Parathyroid adenoma (tissue), 2 donors: ENCODE measurements around the gene SPAG6.

Experiments
- H2AFZ ChIP-seq: fragments of 300-600 bp; sonication (generic); one replicate; pipeline ENCODE4 v1.7.0; 2017; ENCODE audit warnings: antibody characterized with exemption, mild to moderate bottlenecking
- H3K27ac ChIP-seq: fragments of 300-600 bp; sonication (generic); one replicate; pipeline ENCODE4 v1.7.0; 2017
- H3K27me3 ChIP-seq: fragments of 300-600 bp; sonication (generic); one replicate; pipeline ENCODE4 v1.7.0; 2017; ENCODE audit warnings: low read length; ENCODE audit not compliant: control insufficient read depth, insufficient read depth
- H3K36me3 ChIP-seq: fragments of 300-600 bp; sonication (generic); one replicate; pipeline ENCODE4 v1.7.0; 2017; ENCODE audit warnings: low read length; ENCODE audit not compliant: control insufficient read depth, insufficient read depth
- H3K4me1 ChIP-seq: fragments of 300-600 bp; sonication (generic); one replicate; pipeline ENCODE4 v1.7.0; 2017; ENCODE audit warnings: control low read depth
- H3K4me2 ChIP-seq: fragments of 300-600 bp; sonication (generic); one replicate; pipeline ENCODE4 v1.7.0; 2017; ENCODE audit warnings: low read length
- H3K4me3 ChIP-seq: fragments of 300-600 bp; sonication (generic); one replicate; pipeline ENCODE4 v1.7.0; 2017; ENCODE audit warnings: low read depth, low read length
- H3K79me2 ChIP-seq: fragments of 300-600 bp; sonication (generic); one replicate; pipeline ENCODE4 v1.7.0; 2017; ENCODE audit warnings: control low read depth
- H3K9ac ChIP-seq: fragments of 300-600 bp; sonication (generic); one replicate; pipeline ENCODE4 v1.7.0; 2017; ENCODE audit warnings: mild to moderate bottlenecking
- H3K9me3 ChIP-seq: fragments of 300-600 bp; sonication (generic); one replicate; pipeline ENCODE4 v1.7.0; 2017; ENCODE audit warnings: low read length; ENCODE audit not compliant: control insufficient read depth
- TF ChIP-seq, protein P1 (sequence below): fragments of 300-600 bp; sonication (generic); IDR thresholded peaks from one replicate; pipeline ENCODE4 v1.7.0; 2017; ENCODE audit warnings: antibody characterized with exemption, mild to moderate bottlenecking
- donor health status: primary hyperparathyroidism.

SPAG6 gene

DNA sequence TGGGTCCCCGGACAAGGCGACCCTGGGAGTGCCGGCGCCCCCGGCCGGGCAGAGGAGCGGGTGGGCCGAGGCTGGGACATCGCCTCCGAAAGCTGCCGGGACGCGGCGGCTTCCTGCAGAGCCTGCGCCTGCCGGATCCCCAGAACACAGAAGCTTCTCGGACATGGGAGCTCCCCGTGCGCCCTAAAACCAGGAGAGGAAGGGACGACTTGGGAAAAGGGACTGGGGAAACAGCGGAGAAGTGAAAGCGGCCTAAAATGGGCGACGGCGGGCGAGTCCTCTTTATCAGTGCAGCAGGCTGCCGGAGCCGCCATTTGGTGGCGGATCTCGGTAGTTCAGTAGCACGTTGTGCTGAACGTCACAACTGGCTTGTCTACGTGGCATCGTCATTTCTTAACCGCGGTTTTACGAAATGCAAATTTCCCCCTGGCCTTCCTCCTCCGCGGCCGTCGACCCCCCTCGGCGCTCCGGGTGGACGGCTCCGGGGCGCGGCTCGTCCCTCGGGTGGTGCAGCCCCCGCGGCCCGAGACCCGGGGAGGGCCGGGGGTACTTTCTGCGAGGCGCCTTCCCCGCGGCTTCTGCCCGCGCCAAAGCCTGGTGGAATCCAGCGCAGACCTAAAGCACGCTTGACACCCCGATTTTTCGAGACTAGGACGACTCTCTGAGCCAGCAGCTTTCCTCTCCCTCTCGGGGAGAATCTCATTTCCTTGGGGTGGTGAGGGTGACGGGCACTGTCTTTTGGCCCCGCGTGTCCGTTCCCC lies 9.9 kb upstream of the SPAG6 start:
- Histone ChIP-seq H3K4me2 (peak overlapping the region; percentile 57), H3K4me3 (peak overlapping the region; percentile 24), H3K27ac (no peak overlapping the region), H3K9me3 (no peaks in the 10 kb centered on the region), H2AFZ (peak overlapping the region; percentile 71), H3K36me3 (no peaks in the 10 kb centered on the region), H3K79me2 (no peaks in the 10 kb centered on the region), H3K4me1 (no peaks in the 10 kb centered on the region), H3K27me3 (peaks cover 7% of the 10 kb centered on the region), H3K9ac (no peak overlapping the region)
- TF ChIP-seq, protein P1, sequence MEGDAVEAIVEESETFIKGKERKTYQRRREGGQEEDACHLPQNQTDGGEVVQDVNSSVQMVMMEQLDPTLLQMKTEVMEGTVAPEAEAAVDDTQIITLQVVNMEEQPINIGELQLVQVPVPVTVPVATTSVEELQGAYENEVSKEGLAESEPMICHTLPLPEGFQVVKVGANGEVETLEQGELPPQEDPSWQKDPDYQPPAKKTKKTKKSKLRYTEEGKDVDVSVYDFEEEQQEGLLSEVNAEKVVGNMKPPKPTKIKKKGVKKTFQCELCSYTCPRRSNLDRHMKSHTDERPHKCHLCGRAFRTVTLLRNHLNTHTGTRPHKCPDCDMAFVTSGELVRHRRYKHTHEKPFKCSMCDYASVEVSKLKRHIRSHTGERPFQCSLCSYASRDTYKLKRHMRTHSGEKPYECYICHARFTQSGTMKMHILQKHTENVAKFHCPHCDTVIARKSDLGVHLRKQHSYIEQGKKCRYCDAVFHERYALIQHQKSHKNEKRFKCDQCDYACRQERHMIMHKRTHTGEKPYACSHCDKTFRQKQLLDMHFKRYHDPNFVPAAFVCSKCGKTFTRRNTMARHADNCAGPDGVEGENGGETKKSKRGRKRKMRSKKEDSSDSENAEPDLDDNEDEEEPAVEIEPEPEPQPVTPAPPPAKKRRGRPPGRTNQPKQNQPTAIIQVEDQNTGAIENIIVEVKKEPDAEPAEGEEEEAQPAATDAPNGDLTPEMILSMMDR, result no peak

- H3K4me2 ChIP-seq, result no peak overlapping the region
- H3K9ac ChIP-seq, result no peak overlapping the region
- H3K4me3 ChIP-seq, result no peak overlapping the region
- H2AFZ ChIP-seq, result no peak overlapping the region
- peaks cover 11% of the 10 kb centered on the region for H3K27me3 ChIP-seq
- TF ChIP-seq, protein P1, result no peak
- H3K9me3 ChIP-seq, result no peaks in the 10 kb centered on the region
- H3K4me1 ChIP-seq, result no peaks in the 10 kb centered on the region
- no peaks in the 10 kb centered on the region for H3K79me2 ChIP-seq
- no peak overlapping the region for H3K27ac ChIP-seq
- no peaks in the 10 kb centered on the region for H3K36me3 ChIP-seq
These were observed 7.0 kb upstream of the SPAG6 start for GRCh38 chr10:22338185-22338900.

DNA sequence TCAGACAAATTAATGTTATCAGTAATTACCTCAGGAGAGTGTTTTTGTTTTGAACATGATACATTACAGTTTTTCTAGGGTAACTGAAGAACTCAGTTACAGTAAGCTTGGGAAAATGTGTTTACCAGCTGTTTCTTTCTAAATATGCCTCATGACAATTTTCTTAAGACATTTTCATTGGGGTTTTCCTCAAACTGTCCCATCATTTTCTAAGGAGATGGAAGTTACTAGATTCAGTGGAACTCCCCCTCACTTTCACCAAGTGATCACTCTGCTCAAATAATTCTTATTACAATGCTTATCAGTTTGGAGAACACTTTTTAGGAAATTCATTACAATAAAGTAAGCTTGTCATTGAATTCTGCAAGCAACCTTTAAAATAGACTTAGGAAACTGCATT lies 6.4 kb upstream of the SPAG6 start:
- no peaks in the 10 kb centered on the region for H3K36me3 ChIP-seq
- no peak overlapping the region for H3K27ac ChIP-seq
- TF ChIP-seq, protein P1, result no peak
- H3K4me3 ChIP-seq, result no peak overlapping the region
- no peak overlapping the region for H3K9ac ChIP-seq
- no peak overlapping the region for H2AFZ ChIP-seq
- H3K27me3 ChIP-seq, result peaks cover 12% of the 10 kb centered on the region
- H3K9me3 ChIP-seq, result no peaks in the 10 kb centered on the region
- H3K4me1 ChIP-seq, result no peaks in the 10 kb centered on the region
- H3K4me2 ChIP-seq, result no peak overlapping the region
- no peaks in the 10 kb centered on the region for H3K79me2 ChIP-seq

- Histone ChIP-seq H3K4me3 (peak overlapping the region; percentile 74), H3K27me3 (peaks cover 17% of the 10 kb centered on the region), H3K36me3 (no peaks in the 10 kb centered on the region), H3K9ac (no peak overlapping the region), H3K9me3 (no peaks in the 10 kb centered on the region), H3K79me2 (no peaks in the 10 kb centered on the region), H3K4me2 (peak overlapping the region; percentile 78), H3K4me1 (no peaks in the 10 kb centered on the region), H2AFZ (peak overlapping the region; percentile 93), H3K27ac (peak overlapping the region; percentile 85)
- TF ChIP-seq, protein P1, result no peak
These were observed 5.5 kb upstream of the SPAG6 start for GRCh38 chr10:22339761-22340328.
